HG02642 (cell line): ENCODE measurements around the gene MVB12B.

Experiments
- ATAC-seq: cut with Tn5 transposase; IDR thresholded peaks from one replicate; pipeline ENCODE4 v1.9.1; 2021; ENCODE audit warnings: mild to moderate bottlenecking; ENCODE audit not compliant: unreplicated experiment, poor library complexity

Gene MVB12B

GRCh38 chr9:126498331-126498730 lies 171.7 kb downstream of the MVB12B start:
- ATAC-seq = no peak

- ATAC-seq = no peak
These were observed 172.6 kb downstream of the MVB12B start for GRCh38 chr9:126499005-126499910.

GRCh38 chr9:126499911-126500599 lies 173.4 kb downstream of the MVB12B start:
- no peak for ATAC-seq

- no peak for ATAC-seq
These were observed 174.2 kb downstream of the MVB12B start for GRCh38 chr9:126500600-126501382.

GRCh38 chr9:126501383-126502331 lies 175.0 kb downstream of the MVB12B start:
- ATAC-seq = no peak

GRCh38 chr9:126502417-126503332 lies 176.0 kb downstream of the MVB12B start:
- no peak for ATAC-seq

GRCh38 chr9:126503333-126504085 lies 176.9 kb downstream of the MVB12B start:
- no peak for ATAC-seq

GRCh38 chr9:126504086-126504976 lies 177.7 kb downstream of the MVB12B start:
- no peak for ATAC-seq

GRCh38 chr9:126504977-126505455 lies 178.4 kb downstream of the MVB12B start:
- no peak for ATAC-seq

GRCh38 chr9:126505697-126506346 lies 179.2 kb downstream of the MVB12B start:
- ATAC-seq = no peak

GRCh38 chr9:126506361-126507317 lies 180.0 kb downstream of the MVB12B start:
- ATAC-seq = no peak

GRCh38 chr9:126507318-126508109 lies 180.9 kb downstream of the MVB12B start:
- ATAC-seq = no peak

GRCh38 chr9:126508171-126508591 lies 181.6 kb downstream of the MVB12B start:
- ATAC-seq = no peak

- no peak for ATAC-seq
These were observed 182.3 kb downstream of the MVB12B start for GRCh38 chr9:126508928-126509327.
